HG02763 (cell line): Measurements from ENCODE around the gene MRPS24.
A peak's percentile ranks its signal among the peaks of the same experiment; 100 is the strongest.

Experiments used
- ATAC-seq: cut with Tn5 transposase; IDR thresholded peaks from one replicate; pipeline ENCODE4 v1.9.1; 2021; ENCODE audit warnings: mild to moderate bottlenecking, moderate library complexity; ENCODE audit not compliant: unreplicated experiment

MRPS24 gene

GRCh38 chr7:43877968-43878864, 8.9 kb upstream of the MRPS24 start:
- ATAC-seq, result no peak

GRCh38 chr7:43876976-43877745, 7.8 kb upstream of the MRPS24 start:
- no peak for ATAC-seq

GRCh38 chr7:43876241-43876640, 6.9 kb upstream of the MRPS24 start:
- ATAC-seq, result no peak

- ATAC-seq, result no peak
Measured at GRCh38 chr7:43873300-43873699, 4.0 kb upstream of the MRPS24 start.

- no peak for ATAC-seq
Measured at GRCh38 chr7:43872406-43873110, 3.2 kb upstream of the MRPS24 start.

- ATAC-seq, result no peak
Measured at GRCh38 chr7:43871064-43871463, 1.7 kb upstream of the MRPS24 start.

- no peak for ATAC-seq
Measured at GRCh38 chr7:43870316-43870715, 999 bp upstream of the MRPS24 start.

- no peak for ATAC-seq
Measured at GRCh38 chr7:43869867-43870240, 537 bp upstream of the MRPS24 start.

- peak; percentile 6 for ATAC-seq
Measured at GRCh38 chr7:43868681-43869005, 674 bp downstream of the MRPS24 start.

GRCh38 chr7:43868181-43868580, 1.1 kb downstream of the MRPS24 start:
- no peak for ATAC-seq

GRCh38 chr7:43865277-43865676, 4.0 kb downstream of the MRPS24 start:
- ATAC-seq, result no peak

GRCh38 chr7:43864126-43864525, 5.2 kb downstream of the MRPS24 start:
- ATAC-seq, result no peak

GRCh38 chr7:43856996-43857395, 12.3 kb downstream of the MRPS24 start:
- no peak for ATAC-seq

- ATAC-seq, result no peak
Measured at GRCh38 chr7:43856316-43856715, 13.0 kb downstream of the MRPS24 start.

GRCh38 chr7:43855176-43855575, 14.1 kb downstream of the MRPS24 start:
- ATAC-seq, result no peak

GRCh38 chr7:43851805-43852204, 17.5 kb downstream of the MRPS24 start:
- no peak for ATAC-seq

GRCh38 chr7:43850348-43851116, 18.8 kb downstream of the MRPS24 start:
- ATAC-seq, result no peak

- ATAC-seq, result no peak
Measured at GRCh38 chr7:43849047-43849446, 20.3 kb downstream of the MRPS24 start.

GRCh38 chr7:43847496-43847895, 21.8 kb downstream of the MRPS24 start:
- ATAC-seq, result no peak

GRCh38 chr7:43844662-43845061, 24.7 kb downstream of the MRPS24 start:
- no peak for ATAC-seq

- ATAC-seq, result no peak
Measured at GRCh38 chr7:43844257-43844656, 25.1 kb downstream of the MRPS24 start.
